ENCODE measurements around the gene PTPRN2.
A peak's percentile ranks its signal among the peaks of the same experiment; 100 is the strongest.

Gene PTPRN2

DNA sequence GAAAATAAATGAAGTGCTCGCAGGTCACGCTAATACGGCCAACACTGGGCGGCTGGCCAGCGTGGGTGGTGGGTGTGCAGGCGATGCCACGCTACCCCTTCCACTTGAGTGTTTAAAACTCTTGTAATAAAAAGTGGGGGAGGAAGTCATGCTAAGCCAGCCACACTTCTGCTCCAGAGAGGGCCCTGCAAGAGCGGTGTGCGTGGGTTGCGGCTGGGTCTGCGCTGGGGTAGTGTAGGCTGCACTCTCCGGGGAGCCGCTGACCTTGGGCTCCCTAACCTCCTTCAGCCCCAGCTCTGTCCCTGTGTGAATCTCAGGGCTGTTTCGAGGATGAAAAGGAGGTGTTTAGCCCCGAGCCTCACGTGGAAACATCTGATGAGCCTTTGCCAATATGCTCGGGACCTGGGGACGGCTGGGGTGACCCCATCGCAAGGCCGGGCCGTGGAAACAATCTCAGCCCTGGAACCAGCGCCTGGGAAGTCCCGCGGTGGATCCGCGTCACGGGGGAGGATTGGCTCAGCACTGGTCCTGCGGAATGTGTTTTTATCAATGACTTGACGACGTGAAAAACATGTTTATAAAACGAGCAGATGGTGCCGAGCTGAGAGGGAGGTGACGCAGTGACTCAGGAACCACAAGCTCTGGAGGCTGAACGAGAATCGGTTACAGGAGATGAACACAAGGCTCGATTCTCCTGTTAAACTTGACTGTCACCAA lies 972.4 kb downstream of the PTPRN2 start:
- no peak for DNase-seq

DNA sequence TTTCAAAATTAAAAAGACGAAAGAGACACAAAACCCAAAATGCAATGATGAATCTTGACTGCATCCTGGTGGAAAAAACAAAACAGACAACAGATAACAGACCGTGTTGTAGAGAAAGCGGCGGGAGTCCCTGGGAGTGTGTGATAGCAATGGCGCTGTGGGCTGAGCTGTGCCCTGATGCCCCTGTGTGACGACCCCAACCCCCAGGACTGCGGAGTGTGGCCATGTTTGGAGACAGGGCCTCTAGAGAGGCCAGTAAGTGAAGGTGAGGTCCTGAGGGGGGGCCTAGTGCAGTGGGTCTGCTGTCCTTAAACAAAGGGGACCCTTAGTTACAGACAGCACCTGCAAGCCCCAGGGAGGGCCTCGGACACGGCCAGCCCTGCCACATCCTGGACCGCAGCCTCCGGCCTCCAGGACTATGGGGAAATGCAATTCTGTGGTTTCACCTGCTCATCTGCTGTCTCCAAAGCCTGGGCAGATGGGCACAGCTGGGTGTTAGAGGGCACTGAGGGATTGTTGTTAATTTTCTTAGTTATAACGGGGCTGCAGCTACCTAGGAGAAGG lies 973.1 kb downstream of the PTPRN2 start:
- DNase-seq = no peak

DNA sequence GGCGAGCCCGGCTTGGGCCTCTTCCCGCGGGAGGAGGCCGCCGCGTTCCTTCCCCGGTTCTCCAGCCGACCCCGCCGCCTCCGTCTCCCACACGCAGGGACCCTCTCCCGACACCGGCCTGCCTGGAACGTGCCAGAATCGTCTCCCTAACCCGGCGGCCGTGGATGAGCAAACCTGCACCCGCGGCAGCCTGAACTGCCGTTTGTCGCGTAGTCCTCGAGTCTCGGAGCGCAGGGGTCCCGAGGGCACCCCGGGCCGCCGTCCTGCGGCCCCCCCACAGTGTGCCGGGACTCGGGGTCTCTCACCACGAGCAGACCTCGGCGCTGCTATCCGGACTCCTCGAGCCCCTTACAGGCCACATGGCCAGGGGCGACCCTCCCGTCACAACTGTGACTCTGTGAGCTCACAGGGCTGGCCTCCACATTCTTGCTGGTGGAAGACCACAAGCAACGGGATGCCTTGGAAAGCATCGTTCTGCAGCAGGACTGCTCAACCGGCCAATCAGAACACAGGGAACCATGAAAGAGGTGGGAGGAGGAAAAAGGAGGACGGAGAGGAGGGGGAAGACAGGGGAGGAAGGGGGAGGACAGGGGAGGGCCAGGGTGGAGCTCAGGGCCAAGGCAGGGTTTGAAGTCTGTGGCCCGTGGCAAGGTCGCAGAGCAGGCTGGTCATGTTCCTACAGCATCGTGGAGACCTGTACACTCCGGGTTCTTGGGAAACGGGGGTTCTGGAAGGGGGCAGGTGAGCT lies 973.9 kb downstream of the PTPRN2 start:
- peak; percentile 43 for DNase-seq

DNA sequence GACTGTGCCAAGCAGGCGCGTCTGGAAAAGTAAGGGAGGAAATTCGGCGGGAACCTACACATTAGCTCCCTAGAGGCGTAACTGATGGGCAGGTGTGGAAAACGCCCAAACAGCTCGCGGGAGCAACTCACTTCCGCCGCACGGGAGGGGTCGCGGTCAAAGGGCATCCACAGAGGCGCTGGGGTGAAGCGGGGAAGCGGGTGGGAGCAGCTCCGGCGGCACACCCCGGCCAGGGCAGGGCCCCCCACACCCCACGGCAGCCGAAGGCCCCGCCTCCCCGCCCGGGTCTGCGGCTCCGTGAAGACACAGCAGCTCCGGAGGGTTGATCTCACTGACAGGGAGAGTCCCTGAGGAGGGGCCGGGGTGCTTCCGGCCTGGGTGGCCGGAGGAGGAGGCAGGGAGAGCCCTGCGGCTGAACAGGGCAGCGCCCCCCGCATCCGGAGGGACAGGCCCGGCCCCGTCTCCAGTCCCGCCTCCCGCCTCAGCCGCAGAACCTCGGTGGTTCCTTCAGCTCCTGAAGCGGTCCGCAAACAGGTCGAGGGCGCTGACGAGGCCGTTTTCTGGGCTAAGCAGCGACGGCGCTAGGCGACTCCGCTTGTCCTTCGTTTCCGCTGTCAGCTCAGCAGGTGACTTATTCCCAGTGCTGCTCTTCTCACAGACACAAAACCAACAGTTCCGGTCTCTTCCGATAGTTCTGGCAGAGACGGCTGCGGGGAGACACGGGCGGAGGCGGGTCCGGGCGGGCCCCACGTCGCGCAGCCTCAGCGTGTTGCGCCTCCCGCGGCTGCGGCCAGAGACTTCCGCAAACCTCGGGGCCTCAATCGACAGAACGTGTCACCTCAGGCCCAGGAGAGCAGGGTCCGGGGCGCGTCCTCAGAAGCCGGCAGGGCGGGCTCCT lies 974.7 kb downstream of the PTPRN2 start:
- no peak for DNase-seq

DNA sequence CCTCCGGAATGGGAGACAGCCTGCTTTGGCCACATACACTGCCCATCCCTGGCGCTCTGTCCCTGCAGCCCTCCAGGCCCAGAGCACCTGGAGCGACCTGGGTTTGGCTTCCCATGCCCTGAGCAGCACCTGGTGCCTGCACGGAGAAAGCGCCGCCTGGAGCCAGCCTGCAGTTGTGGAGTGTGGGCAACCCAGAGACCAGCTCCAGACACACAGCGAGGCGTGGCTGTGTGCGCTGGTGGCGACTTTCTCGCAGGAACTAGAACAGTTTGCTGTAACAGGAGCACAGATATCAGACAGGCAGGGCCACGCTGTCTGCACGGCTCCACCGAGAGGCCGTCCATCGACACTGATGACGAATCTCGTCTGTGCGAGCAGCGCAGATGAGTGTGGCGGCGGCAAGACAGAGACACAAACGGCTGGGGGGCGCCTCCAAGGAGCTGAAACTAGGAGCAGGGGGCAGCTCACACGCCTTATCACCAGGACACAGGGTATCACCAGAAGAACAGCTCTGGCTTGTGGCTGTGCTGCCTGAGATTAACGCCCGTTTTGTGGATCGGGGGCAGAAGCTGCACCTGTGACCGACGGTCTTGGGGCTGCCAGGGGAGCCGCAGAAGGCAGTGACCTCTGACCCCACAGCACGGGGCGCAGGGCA lies 975.5 kb downstream of the PTPRN2 start:
- no peak for DNase-seq

DNA sequence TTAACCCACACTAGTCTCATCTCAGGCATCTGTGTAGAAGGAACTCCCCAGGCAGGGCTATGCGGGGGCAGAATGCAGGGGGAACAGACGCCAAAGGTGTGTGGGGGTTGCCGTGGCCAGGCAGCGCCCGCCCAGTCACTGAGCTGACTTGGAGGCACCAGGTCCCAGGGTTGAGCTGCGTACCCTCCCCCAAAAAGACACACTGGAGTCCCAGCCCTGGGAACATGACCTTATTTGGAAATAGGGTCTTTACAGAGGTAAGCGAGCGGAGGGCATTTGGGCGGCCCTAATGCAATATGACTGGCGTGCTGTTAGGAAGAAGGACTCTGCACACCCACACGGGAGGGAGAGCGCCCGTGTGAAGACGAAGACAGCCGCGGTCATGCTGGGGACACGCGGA lies 976.3 kb downstream of the PTPRN2 start:
- DNase-seq = no peak

DNA sequence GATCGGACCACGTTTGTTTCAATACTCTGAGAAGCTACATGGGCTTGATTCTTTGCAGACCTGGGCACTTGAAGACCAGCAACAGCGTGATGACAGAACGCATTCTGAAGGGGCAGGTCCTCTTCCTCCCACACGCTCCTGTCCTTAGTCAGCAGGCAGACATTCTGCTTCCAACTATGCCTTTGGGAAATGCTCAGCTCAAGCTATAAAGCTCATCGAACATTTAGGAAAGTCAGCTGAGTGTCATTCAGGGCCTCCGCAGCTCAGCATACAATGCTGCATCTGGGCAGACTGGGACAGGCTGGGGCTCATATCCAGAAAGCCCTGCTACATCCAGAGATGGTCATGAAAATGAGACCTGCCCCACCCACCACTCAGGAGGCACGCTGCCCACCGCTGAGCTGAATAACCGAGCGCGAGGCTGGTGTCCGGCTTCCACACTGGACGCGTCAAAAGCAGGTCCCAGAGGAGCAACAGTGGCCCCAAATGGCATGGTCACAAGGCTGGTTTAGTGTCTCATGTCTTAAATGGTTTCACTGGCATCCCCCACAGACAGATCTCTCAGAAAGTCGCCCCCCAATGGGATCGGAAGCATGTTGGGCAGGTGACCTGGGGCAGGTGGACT lies 976.8 kb downstream of the PTPRN2 start:
- DNase-seq = no peak

DNA sequence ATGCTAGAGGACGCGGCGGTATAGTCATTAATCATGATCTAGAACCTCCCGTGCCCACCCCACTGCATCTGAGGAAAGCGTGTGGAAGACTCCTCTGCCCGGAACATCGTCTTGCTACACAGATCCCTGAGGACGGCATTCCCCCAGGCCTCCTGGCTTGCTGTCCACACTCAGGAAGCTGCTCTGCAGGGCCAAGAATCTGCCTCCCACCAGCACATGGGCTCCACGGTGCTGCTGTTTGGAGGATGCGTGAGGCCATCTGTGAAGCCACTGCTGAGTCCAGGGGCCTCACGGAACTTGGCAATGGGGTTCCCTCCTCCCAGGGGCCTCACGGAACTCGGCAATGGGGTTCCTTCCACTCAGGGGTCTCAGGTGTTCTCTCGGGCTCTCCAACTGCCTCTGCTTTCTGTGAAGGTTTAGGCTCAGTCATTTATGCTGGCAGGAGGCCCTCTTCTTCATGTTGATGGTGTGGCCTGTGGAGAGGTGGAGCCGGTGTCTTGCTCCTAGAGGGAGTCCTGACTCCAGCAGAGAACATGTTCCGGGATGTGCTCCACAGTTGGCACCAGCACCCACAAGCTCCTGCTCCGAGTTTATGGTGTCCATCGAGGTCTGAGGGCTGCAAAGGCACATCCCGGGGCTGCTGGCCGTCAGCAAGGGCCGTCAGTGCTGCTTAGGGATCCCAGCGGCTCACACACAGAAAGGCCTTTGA lies 977.5 kb downstream of the PTPRN2 start:
- DNase-seq = no peak

DNA sequence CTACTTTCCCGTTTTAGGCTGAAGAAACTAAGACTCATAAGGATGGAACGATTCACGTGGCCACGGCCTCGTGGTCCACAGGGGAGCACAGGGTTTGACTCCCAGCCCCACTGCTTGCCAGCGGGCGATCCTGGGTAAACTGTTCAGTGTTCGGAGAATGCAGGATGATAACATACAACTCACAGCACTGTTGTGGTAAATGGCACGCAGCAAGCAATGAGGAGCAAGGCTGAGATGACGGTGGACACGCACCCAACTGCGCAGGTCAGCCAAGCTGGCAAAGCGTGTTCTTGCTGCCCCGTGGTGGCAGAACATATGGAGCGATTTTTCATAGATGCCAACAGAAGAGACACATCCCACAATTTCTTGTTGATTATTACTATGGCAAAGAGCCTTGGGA lies 978.1 kb downstream of the PTPRN2 start:
- DNase-seq = no peak

DNA sequence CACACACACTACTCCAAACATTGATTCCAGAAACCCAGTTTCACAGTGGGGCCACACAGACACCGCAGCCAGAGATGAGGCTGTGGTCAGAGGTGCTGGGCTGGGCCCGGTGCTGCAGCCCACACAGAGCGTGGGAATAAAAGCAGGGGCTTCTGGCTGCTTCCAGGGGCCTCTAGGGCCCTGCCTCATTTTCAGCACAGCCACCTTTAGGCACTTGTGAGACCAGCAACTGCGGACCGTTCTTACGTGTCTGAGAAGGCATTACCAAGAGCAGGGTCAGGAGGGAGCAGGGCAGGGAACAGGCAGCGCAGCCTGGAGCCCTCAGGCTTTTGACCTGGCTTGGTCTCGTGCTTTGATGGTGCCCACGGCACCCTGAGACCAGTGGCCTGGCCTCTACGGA lies 980.4 kb downstream of the PTPRN2 start:
- no peak for DNase-seq

DNA sequence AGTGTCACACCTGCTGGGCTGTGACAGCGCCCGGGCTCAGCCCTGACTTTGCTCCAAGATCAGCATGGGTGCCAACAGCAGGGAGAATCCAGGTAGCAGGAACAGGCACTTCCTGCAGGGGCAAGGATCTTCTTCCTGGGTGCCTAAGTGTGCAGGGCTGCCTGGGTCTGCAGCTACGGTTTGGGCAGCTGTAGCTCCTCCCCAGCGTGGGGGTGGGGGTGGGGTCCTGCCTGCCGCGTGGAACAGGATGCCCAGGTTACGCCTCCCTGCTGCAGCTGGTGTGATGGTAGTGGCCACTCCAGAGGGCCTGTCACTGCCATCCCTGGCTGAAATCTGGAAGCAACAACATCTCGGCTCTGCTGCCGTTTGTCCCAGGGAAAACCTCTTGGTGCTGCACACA lies 981.5 kb downstream of the PTPRN2 start:
- DNase-seq = no peak

DNA sequence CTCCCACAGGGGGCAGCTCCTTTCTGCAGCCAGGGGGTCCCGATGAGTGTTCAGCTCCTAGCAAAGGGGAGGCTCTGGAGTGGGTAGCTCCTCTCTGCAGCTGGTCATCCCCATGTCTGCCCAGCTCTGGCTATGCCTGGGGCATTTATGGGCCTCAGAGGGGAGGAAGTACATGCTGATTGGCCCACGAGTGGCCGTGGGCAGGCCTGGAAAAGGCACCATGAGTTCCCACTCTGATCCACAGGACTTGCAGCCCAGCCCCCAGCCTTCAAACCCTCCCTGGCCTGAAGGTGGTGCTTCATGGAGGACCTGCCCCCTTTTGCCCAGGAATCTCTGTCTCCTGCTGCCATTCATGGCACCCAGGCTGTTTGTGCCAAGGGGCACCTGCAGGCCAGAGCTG lies 982.0 kb downstream of the PTPRN2 start:
- no peak for DNase-seq

DNA sequence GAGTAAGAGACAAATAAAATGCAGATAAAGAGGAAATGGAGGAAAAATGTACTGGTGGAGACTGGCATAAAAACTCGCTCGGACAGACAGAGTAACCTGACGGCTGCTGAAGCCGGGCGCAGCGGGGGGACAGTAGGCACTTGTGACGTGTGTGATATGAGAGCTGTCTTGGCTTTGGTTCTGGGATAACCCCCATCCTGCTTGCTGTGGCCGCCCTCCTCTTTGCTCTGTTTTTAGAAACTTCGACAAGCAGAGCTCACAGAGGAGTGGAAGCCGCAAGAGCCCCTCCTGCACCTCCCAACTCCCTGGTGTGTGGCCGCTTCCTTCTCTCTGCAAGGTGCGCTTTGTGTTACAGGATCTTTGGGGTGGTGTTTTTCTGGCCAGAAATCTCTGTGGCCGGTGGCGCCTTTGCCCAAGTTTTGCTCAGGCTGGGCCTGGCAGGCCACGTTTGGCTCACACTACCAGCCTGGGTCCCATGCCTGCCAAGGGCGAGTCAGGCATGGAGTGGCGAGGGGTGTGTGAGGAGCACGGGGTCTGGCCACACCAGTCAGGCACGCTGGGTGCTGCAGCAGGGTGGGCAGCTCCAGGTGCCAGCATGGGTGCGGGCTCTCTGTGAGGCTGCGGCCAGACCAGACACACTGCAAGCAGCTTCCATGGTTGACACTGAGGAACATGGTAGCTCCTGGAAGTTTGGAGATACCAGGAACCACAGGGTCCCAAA lies 982.8 kb downstream of the PTPRN2 start:
- DNase-seq = no peak

DNA sequence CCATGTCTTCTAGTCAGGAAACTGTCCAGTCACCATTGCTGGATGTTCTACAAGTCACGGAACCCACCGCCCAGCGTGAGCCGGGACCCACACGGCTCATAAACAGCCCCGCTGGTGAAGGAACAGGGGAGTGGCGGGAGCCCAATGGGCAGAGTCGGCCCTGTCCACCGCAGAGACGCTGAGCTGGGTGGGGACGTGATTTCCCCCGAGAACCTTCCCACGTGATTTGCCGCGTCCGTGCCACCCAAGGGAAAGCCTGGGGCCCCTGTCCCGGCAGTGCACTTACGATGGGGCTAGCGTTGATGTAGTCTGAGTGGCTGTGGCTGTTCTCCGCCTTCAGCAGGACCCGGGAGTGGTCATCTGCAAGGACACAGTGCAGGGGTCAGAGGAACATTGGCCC lies 983.9 kb downstream of the PTPRN2 start:
- no peak for DNase-seq

DNA sequence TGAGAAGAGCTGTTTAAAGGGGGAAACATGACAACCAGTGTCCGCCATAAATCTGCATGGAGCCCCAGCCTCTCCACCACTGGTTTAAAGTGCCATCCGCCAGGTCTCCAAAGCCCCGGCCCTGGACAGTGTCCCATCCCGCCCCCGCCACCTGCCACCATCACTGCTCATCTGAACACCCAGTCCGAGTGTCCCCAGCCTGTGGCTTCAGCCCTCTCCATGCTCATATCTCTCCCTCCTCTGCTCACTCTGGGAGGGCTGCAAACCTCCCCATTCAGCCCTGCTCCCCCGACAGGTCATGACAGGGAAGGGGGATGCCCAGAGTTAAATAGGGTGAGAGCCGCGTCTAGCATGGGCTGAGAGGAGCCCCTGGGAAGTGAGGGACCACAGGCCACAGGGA lies 984.6 kb downstream of the PTPRN2 start:
- DNase-seq = no peak

DNA sequence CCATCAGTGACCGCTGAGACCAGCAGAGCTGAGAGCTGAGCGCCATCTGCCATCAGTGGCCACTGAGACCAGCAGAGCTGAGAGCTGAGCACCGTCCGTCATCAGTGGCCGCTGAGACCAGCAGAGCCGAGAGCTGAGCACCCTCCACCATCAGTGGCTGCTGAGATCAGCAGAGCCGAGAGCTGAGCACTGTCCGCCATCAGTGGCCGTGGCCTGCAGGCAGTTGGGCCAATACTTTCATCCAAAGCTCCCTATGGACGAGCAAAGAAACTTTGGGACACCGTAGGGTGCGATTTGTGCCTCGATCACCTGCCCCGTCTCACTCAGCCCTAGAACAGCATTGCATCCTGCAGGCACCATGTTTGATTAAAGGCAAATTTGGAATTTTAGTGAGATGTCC lies 985.0 kb downstream of the PTPRN2 start:
- DNase-seq = no peak

DNA sequence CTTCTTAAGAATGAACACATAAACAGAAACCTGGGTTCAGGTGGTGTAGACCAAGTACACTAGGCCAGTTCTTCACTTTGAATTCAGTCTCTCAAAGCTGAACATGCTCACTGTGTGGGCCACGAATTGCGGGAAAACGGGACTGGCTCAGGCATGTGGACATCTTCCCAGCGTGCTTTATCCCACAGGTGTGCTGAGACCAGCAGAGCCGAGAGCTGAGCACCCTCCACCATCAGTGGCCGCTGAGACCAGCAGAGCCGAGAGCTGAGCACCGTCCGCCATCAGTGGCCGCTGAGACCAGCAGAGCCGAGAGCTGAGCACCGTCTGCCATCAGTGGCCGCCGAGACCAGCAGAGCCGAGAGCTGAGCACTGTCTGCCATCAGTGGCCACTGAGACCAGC lies 985.5 kb downstream of the PTPRN2 start:
- no peak for DNase-seq

DNA sequence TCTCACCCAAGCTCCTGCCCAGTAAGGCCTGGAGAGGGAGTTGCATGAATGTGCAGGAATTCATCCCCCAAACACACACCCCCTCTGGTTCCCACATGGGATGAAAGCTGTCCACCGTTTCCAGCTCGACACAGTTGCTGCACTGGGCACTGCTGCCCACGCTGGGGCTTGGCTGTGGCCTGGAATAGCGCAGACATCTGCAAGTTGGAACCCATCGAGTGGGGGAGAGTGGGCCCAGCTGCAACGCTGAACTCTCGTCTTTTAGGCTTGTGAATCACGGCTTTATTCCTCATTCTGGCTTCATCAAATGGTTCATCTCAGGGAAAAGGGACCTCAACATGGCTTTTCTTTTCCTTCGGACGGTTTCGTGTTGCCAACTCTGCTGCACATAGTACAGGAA lies 986.1 kb downstream of the PTPRN2 start:
- no peak for DNase-seq

DNA sequence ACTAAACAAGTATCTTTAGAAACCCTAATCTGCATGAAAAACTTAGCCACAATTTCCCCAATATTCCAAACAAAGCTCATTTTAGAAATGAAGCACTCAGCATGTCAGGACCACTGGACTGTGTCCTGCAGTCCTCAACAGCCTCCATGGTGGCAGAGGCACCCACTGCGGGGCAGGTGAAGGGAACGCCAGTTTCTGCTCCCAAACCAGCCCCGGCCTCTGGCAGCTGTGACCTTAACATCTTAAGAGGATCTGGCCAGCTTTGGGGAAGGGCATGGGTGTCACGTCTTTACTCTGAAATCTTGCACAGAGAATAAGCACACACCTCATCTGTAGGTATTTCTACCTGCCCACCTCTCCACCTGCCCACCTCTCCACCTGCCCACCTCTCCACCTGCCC lies 988.1 kb downstream of the PTPRN2 start:
- DNase-seq = no peak

DNA sequence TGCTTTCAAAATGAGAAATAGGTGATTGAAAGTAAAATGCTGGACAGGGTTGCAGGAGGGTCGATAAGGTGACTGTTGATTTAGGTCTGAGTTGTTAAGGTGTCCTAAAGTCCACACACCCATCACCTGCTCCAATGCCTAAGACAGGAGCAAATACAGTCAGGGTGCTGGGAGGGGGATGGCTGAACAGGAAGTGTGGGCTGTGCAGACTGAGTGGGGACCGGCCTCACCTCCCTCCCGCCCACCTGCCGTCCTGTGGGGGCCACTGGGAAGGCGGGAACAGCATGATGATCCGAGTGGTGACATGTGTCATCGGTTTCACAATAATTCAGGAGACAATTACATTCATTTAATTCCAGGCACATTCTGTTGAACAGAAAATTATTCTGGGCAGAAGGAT lies 990.1 kb downstream of the PTPRN2 start:
- DNase-seq = peak; percentile 30

DNA sequence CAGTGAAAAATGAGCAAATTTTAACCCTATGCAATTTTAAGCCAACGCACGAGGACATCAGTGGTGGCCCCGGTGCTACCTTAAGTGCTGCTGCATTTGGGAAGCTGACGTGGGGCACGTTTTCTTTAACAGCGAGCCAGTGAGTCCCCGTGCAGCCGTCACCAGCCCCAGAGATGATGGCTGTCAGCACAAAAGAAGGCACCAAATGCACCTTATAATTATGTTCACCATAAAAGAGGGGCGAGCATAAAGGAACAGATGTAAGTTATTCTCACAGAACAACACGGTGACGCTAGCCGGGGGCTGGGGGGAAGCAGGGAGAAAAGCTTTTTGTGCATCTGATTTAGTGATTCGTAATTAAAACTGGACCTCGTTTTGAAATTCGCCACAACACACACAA lies 990.7 kb downstream of the PTPRN2 start:
- DNase-seq = peak; percentile 59

All from NCI-H1417 treated with DMSO at 0.1 percent for 48 hours (cell line).